ENCODE measurements around the gene MAP4K3. TPM values are rescaled to one million over a fixed set of nuclear protein-coding genes. Genes with fewer than 3 reads are reported as not detected.

Gene MAP4K3
- total and polyA plus RNA-seq, 2 of the 8 experiments (the other 6 are each of a cell fraction or from before 2014, with no cell fraction given): 11.4 to 63.0 TPM

GRCh38 chr2:39227628-39228412, 209.3 kb downstream of the MAP4K3 start (continued):
- no peak for TF ChIP-seq NANOG (IDR thresholded peaks at IDR 0.05; ENCODE audit: insufficient read depth, low read depth, low read length, poor library complexity, severe bottlenecking)
